ENCODE results near the gene FBXW11. TPM values are rescaled to one million over a fixed set of nuclear protein-coding genes. Genes with fewer than 3 reads are reported as not detected.

The FBXW11 gene
- total RNA-seq, 2 donors from 2014 or later = 54.7 to 61.4 TPM

- TF ChIP-seq CTCF (IDR thresholded peaks at IDR 0.05) (no peak), POLR2AphosphoS5 (IDR thresholded peaks at IDR 0.05) (no peak), POLR2A (IDR thresholded peaks at IDR 0.05) (no peak)
- Histone ChIP-seq H3K27me3 (replicated peaks; ENCODE audit: insufficient read depth) (no peaks in the 10 kb centered on the region), H3K36me3 (no peaks in the 10 kb centered on the region), H3K4me3 (no peak overlapping the region), H3K9me3 (no peaks in the 10 kb centered on the region), H3K4me1 (replicated peaks) (no peaks in the 10 kb centered on the region), H3K27ac (no peak overlapping the region)
- no peak for DNase-seq (ENCODE audit: low spot score)
- intact Hi-C loops (cut with DNase I) = loop anchor here (5.0 to 10.0 kb wide), 2 partner anchors 65 to 97 kb away; no protein-coding TSS in a partner anchor
- 45% methylated on average over 5 of the region's 5 CpGs for WGBS
Observed at GRCh38 chr5:172009536-172010270, 3.3 kb upstream of the FBXW11 start.

DNA sequence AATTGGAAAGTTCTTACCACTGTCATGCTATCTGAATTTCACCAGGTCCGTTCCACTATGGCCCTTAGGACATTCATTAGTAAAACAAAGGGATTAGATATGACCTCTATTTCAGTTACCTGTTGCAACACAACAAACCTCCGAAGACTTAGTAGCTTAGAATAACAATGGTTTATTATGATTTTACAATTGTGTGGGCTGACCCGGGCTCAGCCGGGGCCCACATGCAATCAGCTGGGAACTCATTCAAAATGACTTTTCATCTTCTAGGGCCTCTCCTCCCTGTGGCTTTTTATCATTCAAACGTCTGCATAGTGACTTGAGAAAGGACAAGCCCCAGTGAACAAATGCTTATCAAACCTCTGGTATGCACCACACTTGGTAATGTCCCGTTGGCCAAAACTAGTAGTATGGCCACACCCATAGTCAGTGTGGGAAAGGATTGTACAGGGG lies 2.3 kb upstream of the FBXW11 start:
- Histone ChIP-seq H3K9me3 (no peaks in the 10 kb centered on the region), H3K4me3 (no peak overlapping the region), H3K4me1 (replicated peaks) (peaks cover 3% of the 10 kb centered on the region), H3K36me3 (no peaks in the 10 kb centered on the region), H3K27ac (no peak overlapping the region), H3K27me3 (replicated peaks; ENCODE audit: insufficient read depth) (no peaks in the 10 kb centered on the region)
- DNase-seq (ENCODE audit: low spot score) = no peak
- no peak for TF ChIP-seq CTCF (IDR thresholded peaks at IDR 0.05)
- no peak for TF ChIP-seq POLR2A (IDR thresholded peaks at IDR 0.05)
- TF ChIP-seq POLR2AphosphoS5 (IDR thresholded peaks at IDR 0.05) = no peak
- WGBS = 47% methylated on average over 6 of the region's 6 CpGs
- intact Hi-C loops (cut with DNase I) = loop anchor here (5.0 to 10.0 kb wide), 2 partner anchors 64 to 96 kb away; no protein-coding TSS in a partner anchor

DNA sequence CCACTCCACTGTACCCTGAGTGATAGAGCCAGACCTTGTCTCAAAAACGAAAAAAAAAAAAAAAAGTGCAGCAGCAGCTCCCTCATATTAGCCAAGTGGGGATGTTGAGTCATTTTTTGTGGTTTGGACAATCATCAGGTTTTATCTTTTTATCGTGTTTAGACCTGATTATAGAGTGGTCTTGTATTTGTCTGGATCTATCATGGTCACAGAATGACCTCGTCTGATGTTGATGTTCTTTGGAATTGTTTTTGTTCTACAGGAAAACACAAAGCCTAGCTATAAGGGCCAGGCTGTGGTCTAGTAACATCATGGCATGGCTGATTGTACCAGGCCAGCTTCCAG lies 1.6 kb upstream of the FBXW11 start:
- no peak for DNase-seq (ENCODE audit: low spot score)
- TF ChIP-seq POLR2AphosphoS5 (IDR thresholded peaks at IDR 0.05) (no peak), CTCF (IDR thresholded peaks at IDR 0.05) (no peak), POLR2A (IDR thresholded peaks at IDR 0.05) (no peak)
- intact Hi-C loops (cut with DNase I) = loop anchor here (5.0 to 10.0 kb wide), 2 partner anchors 63 to 96 kb away; no protein-coding TSS in a partner anchor
- Histone ChIP-seq H3K36me3 (no peaks in the 10 kb centered on the region), H3K4me3 (no peak overlapping the region), H3K27ac (no peak overlapping the region), H3K9me3 (no peaks in the 10 kb centered on the region), H3K4me1 (replicated peaks) (peaks cover 9% of the 10 kb centered on the region), H3K27me3 (replicated peaks; ENCODE audit: insufficient read depth) (no peaks in the 10 kb centered on the region)
- WGBS = 46% methylated on average over 3 of the region's 3 CpGs

DNA sequence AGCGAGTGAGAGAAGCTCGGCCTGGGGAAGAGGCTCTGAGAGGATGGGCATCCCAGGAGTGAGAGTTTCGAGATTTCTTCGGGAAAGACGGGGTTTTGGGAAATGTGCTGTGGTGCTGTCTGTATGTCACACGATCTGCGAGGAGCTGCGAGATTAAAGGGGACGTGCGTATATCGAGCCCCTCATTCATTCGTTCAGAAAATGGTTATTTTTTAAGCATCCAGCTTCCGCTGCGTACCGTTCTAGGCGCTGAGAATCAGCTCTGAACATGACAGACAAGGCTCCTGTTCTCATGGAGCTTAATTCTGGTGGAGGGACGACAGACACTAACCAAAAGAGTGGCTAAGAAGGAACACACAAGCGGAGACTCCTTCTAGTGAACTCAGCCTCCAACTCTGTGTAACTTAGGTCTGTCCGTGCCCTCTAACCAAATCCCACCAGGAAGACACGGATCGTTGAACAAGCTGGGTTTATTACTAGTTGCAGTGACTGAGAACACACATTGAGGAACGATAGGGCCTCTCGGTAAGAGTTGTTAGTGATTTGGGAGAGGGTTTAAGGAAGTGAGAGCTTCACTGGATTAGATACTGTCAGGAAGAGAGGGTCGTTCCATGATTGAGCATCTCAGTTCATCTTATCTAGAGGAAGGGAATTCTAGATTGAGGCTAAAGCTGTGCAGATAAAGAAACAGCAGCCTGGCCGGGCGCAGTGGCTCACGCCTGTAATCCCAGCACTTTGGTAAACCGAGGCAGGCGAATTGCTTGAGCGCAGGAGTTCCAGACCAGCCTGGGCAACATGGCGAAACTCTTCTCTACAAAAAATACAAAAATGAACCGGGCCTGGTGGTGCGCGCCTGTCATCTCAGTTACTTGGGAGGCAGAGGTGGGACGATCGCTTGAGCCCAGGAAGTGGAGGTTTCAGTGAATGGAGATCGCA lies 1.0 kb upstream of the FBXW11 start:
- Histone ChIP-seq H3K36me3 (no peaks in the 10 kb centered on the region), H3K4me1 (replicated peaks) (peaks cover 10% of the 10 kb centered on the region), H3K4me3 (peak overlapping the region; percentile 94 to 96), H3K27me3 (replicated peaks; ENCODE audit: insufficient read depth) (no peaks in the 10 kb centered on the region), H3K9me3 (no peaks in the 10 kb centered on the region), H3K27ac (peak overlapping the region; percentile 97 to 98)
- intact Hi-C loops (cut with DNase I) = loop anchor here (5.0 to 10.0 kb wide), 2 partner anchors 63 to 95 kb away; no protein-coding TSS in a partner anchor
- no peak for DNase-seq (ENCODE audit: low spot score)
- WGBS = 29% methylated on average over 37 of the region's 37 CpGs
- TF ChIP-seq POLR2AphosphoS5 (IDR thresholded peaks at IDR 0.05) (no peak), CTCF (IDR thresholded peaks at IDR 0.05) (peak in 1 of 4 experiments; percentile 2)
